Melanocyte of skin (primary cell): Measurements from ENCODE around the gene VWDE. TPM values are rescaled to one million over a fixed set of nuclear protein-coding genes. Genes with fewer than 3 reads are reported as not detected.

ENCODE experiments used
- total RNA-seq, 2 donors: library from RNA; depleted of rRNA; stranded (reverse); fragments of >200 nt; gene quantifications; 2 replicates each; pipeline ENCODE4 v1.2.3, GENCODE V29; 2012

Gene VWDE
- total RNA-seq, result not detected

DNA sequence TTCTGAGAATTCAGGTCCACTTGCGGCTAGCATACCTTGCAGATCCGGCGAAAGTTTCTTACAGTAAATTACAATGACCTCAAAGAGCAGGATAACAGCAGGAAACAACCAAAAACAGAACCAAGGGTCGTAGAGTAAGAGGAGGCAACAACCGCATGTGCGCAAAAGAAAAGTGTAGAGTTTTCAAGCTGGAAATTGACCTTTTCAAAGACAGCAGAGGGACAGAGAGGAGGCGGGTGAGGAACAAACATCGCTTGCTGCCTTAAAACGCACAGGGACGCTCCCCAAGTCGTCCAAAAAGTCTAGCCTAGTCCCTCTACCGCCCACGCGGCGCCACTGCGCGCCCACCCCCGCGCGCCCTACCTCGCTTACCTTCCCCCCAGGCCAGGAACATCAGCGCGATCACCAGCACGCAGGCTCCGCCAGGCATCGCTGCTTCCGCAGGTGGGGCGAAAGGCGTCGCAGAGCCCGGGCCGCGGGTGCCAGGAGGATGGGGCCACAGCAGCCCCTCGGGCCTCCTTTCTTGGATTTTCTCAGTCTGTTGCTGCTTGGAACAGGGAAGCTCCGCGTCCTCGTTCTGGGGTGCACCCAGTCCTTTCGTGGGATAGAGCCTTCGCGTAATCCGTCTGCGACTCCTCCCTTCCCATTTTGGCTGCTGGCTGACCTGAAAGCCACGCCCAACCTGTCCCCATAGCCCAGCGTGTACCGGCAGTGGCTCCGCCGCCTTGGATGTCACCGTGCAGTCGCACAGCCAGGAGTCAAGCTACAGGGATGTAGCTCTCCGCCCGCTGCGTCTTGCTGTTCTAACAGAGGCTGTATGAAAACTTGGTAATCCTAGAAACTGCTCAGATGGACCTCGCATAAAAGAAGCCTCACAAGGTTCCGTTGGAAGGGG lies at the start of gene VWDE:
Gene VWDE, minus strand, starts transcription at position 579 of the 895 bp plus-strand sequence. Its CDS starts 149 bp downstream, at position 430.

Other genes starting within 250 kb of the VWDE start
- gene TMEM106B, start 192.6 kb downstream of the VWDE start, total RNA-seq, result 10 to 100 TPM; 47.6 to 55.1 TPM
- gene SCIN, start 166.9 kb upstream of the VWDE start, total RNA-seq, result 1 to 10 TPM in 1 of 2 donors, under 1 TPM in 1; 0.69 to 2.0 TPM